Anterior cingulate cortex (tissue), 58 donors: ENCODE data around the gene TSPAN33.

Source experiments
- DNase-seq, 58 donors: peaks; one replicate each; lab custom pipeline; 2025; lab: John Stamatoyannopoulos, UW

TSPAN33 gene

DNA sequence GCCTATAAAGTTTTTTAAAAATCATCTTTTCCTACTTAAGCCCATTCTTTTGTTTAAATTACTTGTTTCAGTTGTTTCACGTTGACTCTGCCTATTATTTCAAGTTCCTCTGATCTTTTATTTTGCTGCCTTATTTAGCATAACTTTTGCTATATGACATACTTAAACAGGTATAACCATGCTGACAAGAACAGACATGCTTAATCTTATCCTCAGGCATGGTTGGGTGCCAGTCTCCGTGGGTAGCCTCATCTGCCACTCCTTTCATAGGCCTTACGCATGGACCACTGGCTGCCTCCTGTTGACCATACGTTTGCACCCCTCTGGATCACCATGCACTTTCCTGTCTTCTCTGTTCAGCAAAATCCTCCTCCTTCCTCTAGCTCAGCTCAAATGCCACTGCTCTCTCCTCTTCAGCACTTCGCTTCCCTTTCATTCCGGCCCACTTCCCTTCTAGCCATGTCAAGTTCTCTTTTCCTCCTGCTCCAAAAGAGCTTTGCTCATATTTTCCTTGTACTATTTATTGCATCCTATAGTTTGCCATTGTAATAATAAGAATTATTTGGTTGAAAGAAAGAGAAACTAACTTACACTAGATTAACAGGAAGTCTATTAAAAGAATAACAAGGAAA is 10.0 kb upstream of the TSPAN33 start:
- DNase-seq = no peak

DNA sequence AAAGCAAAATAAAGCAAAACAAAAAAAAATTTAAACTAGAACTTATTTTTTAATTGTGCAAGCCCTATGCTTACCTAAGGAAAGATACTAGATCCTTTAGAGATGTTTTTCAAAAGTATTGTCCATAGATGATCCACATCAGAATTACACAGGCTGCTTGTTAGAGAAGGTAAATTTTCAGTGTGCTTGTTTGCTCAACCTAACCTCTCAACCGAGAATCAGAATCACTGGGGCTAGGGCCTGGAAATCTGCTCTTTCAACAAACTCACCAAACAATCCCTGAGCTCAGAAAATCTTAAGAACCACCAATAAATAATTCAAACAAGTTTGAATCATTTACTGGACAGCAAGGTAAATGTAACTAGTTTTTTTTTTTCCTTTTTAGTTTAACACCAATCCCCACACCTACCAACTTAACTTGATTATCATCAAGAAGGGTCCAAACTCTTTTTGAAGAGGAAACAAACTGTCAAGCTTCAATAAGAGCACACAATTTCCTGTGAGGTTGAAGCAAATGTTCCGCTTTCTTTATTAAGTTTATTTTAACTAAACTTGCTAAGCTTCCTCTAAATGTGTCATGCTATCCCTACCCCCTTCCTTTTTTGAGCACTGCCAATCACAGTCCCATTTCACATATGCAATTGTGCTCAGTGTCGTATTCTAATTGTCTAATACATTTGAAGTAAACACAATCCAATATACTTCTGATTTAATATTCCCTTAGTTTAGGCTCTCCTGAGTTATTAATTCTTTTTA is 7.4 kb upstream of the TSPAN33 start:
- no peak for DNase-seq

DNA sequence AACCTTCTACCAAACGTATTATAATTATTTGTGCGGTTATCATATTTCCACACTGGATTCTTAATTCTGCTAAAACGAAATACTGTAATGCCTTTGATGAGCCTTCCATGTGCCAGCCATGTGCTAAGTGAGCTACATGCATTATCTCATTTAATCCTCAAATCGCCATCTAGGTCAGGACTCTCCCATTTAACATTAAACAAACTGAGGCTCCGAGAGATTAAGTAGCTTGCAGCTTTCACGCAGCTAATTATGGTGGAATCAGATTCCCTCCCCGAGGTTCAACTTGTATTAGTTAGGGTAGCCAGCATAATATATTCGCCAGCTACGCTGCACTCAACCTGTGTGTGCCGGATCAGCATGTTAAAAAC is 798 bp upstream of the TSPAN33 start:
- DNase-seq = no peak

DNA sequence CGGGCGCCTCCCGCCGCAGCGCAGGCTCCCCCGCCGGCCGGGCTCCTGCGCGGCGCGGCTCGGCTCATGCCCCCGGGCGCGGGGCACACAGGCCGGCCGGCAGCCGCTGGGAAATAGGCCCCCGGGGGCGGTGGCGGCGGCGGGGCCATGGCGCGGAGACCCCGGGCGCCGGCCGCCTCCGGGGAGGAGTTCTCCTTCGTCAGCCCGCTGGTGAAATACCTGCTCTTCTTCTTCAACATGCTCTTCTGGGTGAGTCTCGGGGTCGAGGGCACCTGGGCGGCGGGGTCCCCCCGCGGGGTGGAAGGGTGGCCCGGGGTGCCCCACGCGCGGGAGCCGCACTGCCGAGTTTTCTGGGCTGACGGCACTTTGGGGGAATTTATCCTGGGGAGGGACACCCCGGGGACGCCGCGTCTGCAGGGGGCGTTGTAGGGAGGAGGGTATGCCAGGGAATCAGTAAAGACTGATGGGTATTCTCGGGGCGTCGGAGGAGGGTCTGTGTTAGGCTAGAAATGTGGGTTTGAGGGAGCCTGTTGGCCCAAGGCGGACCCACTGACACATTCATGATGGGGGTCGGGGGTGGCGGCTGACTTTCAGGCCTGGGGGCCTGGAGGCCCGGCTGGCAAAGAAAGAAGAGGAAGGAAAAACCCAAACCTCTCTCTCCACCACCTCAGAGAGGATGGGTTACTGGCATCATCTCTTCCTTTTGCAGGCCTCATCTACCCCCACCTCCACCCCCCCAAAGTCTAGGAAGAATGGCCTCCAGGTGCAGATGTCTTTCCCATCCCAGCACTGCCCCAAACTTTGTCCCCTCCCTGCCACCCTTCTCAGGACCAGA is 544 bp downstream of the TSPAN33 start:
- peak in 3 of 58 donors; percentile 11 to 15 (median 12) for DNase-seq

DNA sequence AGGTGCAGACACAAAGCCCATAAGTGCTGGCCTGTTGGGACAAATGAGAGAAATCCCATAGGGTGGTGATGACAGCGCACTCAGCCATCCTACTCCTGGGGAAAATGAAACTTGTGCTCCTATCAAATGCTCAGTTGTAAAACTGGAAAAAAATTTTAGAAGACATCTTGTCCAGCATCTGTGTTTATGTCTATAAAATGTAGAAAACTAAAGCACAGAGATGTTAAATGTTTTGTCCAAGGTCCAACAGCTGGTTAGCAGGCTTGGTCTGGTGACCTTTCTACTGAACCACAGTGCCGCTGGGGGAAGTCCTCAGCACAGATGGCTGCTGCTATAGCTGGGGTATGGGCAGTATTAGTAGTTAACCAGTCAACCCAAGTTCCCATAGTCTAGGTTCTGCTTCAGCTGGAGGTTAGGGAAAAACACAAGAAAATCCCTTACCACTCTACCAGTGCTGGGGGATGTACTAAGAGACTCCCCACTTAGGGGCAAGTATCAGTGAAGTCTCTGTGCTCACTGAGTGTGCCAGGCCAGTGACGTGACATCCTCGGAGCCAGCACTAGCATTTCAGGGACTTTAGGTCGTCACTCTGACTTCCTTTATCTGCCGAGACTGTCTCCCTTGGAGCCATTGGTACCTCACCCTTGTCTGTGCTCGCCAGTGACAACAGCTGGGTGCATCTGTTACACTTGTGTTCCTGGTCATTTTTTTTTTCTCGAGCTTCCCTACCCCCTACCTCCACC is 1.9 kb downstream of the TSPAN33 start:
- DNase-seq = no peak

- DNase-seq = no peak
Observed at GRCh38 chr7:129147731-129148130, 3.2 kb downstream of the TSPAN33 start.

- no peak for DNase-seq
Observed at GRCh38 chr7:129149511-129149910, 5.0 kb downstream of the TSPAN33 start.

DNA sequence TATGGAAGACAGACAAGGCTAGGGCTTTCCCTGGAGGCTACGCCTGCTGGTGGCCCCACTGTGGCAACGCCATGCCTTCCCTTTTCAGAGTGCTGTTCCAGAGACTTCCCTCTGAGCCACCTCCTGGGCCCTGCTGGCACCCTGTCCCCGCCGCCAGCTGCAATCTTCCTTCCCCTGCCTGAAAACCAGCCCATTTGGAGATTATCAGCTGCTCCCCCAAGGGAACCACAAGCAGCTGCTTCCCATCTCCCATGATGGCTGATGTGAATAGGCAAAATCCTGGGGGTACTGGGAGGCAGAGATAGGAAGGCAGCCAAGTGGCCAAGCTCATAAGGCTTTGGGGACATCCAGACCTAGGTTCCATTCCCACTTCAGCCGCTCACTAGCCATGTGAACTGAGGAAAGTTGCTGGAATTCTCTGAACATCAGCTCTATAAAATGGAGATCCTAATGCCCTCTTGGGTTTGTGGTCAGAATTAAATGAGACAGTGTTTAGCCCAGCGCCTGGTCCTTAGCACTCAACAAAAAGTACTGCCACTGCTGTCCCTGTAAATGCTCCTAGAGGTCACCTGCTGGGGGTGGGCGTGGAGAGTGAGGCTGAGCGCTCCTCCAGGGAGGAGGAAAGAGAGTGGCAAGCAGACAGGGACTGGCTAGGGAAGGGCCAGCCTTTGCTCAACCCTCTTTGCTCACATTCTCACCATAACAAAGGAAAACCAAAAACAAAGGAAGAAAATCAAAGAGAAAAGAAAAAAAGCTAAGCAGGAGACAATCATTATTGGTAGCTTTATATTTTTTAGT is 5.9 kb downstream of the TSPAN33 start:
- no peak for DNase-seq

DNA sequence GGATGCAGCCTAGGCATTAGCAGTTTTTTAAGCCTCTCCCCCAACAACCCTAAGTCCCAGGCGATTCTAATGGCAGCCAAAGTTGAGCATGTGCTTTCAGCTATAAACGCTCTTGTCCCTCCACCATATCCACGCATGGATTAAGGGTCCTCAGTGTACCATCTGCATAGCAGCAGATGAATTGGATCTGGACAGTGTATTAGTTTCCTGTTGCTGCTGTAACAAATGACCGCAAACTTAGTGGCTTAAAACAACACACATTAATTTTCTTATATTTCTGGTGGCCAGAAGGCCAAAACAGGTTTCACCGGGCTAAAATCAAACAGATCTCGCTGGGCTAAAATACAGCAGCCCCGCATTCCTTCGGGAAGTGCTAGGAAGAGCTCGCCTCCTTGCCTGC is 13.1 kb downstream of the TSPAN33 start:
- DNase-seq = no peak

DNA sequence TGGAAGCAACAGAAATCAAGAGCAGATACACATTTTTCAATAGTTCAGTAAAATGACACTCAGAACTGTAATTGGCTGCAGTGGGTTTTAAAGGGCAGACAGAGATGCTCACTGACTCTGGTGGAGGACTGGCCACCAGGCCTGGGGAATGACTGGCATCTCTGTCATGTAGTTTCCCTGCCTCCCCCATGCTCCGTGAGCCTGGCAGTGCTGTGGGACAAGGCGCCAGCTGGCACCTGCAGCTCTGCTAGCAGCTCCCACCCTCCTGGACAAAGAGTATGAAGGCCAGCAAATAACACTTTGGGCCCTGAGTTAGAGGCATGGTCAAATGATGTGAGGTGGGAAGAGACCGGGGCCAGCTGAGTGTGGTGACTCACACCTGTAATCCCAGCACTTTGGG is 15.0 kb downstream of the TSPAN33 start:
- DNase-seq = no peak

DNA sequence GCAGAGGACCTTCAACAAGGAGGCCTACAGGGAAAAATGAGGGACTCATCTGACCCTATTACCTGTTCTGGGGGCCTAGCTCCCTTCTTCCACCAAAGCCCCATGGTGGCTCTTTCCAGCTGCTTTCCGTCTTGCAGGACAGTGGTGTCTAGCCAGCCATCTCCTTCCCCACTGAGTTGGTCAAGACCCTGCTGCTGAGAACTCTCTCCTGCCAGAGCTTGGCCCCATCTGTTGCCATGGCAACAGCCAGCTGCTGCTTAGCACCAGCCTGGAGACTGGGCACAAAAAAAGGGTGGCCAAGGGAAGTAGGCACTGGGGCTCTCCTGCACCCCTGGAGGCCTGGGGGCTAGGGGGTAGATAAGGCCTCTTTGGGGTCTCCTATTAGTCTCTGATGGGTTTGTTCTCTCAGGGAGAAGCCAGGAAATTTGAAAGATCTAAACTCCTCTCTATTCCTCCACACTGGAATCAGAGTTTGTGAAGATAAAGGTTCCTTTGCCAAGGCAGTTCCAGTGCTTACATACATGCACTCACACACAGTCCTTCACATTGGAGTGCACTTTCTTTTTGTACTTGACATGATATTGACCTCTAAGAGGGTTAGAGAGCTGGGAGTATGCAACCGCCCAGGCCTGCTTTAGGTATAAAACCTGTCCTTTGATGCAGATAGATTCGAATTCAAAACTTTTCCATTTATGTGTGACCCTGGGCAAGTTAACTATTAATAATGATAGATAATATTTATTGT is 15.8 kb downstream of the TSPAN33 start:
- peak in 5 of 58 donors; percentile 13 to 28 (median 22) for DNase-seq

GRCh38 chr7:129161524-129162225 is 17.2 kb downstream of the TSPAN33 start:
- no peak for DNase-seq

DNA sequence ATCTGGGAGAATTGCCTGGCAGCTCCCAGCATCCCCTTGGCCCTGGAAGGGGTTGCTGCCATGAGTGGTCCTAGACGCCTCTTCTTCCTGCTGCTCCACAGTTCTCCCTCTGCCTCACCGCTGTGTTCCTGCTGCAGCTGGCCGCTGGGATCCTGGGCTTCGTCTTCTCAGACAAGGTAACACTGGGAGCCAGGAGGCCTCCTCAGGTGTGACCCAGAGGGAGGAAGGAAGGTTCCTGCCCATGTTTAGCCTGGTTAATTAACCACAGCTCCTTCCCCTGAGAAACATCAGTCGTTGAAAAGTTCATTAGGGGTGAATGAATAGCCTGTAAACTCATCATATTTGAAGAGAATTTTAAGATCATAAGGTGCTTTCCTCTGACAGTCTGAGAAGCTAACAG is 18.2 kb downstream of the TSPAN33 start:
- DNase-seq = no peak

GRCh38 chr7:129163875-129164544 is 19.5 kb downstream of the TSPAN33 start:
- peak in 1 of 58 donors; percentile 14 for DNase-seq

DNA sequence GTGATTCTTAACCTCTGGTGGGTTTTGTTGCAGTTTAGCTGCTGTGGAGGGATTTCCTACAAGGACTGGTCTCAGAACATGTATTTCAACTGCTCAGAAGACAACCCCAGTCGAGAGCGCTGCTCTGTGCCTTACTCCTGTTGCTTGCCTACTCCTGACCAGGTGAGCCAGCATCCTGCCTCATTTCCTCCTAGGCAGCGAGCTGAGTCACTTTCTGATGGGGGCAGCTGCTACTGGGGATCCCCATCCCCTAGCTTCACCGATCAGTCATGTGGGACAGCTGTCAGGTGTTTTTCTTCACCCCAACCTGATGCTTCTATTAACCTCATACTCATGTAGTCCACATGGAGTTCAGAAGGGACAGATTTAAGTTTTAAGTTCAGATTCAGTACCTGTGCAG is 22.2 kb downstream of the TSPAN33 start:
- no peak for DNase-seq

DNA sequence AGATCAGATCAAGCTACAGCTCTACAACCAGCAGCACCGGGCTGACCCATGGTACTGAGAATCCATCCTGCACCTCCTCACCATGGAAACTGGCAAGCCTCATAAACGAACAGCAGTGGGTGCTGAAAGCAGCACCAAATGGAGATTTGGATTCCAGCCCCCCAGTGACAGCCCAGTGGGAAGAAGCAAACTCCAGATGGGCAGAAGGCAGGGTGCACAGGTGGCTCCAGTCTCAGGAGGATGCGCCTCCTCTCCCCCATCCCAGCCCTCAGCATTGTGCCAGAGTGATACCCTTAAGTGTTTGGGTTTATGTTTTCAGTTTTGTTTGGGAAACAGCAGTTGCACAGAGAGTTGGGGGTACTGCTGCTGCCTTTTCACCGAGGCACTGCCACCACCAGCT is 23.3 kb downstream of the TSPAN33 start:
- DNase-seq = peak in 1 of 58 donors; percentile 15

DNA sequence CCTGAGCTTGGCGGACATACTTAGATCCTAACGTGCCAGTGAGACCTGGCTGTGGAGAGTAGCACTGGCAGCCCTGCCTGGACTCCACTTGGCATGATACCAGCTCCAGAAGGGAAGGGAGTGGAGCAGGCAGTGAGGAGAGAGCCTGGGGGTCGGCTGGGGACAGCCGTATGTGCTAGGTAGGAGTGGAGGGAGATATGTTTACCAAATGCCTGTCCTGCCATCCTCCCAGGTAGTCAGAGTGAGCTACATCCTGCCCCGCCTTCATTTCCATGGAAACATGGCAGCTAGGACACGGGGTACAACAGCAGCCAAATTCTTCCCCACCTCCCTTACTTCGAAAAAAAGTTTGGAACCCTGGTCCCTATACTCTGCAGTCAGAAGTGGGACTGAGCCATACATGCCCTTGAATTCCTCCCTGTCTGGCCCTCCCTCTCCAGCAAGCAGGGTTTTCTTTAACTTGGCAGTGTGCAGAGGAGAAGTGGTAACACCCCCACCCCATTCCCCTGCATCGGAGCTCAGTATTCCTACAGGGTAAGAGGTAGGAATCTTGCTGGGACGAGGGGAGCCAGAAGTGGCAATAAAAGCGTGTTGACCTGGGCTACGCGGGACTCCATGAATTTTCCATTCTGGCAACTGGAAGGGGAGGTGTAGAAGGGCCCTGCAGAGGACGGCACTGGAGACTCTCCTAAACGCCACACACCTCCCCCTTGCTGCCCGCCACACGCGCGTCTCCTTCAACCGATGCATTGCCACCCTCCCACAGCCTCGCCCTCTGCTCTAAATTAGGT is 23.9 kb downstream of the TSPAN33 start:
- DNase-seq = no peak
